COLO668 (cell line): ENCODE results near the gene ERN2.

ENCODE experiments used
- DNase-seq: peaks from one replicate; lab custom pipeline; 2025; ENCODE audit not compliant: unreplicated experiment; lab: John Stamatoyannopoulos, UW

ERN2 gene

DNA sequence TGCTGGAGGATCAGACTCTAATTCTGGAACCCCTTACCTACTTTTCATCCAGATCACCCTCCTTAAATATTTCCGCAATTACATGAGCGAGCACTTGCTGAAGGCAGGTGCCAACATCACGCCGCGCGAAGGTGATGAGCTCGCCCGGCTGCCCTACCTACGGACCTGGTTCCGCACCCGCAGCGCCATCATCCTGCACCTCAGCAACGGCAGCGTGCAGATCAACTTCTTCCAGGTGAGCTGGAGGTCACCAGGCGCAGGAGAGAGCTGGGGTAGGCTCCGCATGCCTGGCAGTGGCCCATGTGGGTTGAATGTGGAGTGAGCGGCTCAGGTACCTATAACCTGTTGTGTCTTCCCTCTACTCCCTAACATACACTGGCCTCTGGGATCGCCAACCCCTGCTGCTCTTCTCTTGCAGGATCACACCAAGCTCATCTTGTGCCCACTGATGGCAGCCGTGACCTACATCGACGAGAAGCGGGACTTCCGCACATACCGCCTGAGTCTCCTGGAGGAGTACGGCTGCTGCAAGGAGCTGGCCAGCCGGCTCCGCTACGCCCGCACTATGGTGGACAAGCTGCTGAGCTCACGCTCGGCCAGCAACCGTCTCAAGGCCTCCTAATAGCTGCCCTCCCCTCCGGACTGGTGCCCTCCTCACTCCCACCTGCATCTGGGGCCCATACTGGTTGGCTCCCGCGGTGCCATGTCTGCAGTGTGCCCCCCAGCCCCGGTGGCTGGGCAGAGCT is 23.4 kb downstream of the ERN2 start:
- no peak for DNase-seq

DNA sequence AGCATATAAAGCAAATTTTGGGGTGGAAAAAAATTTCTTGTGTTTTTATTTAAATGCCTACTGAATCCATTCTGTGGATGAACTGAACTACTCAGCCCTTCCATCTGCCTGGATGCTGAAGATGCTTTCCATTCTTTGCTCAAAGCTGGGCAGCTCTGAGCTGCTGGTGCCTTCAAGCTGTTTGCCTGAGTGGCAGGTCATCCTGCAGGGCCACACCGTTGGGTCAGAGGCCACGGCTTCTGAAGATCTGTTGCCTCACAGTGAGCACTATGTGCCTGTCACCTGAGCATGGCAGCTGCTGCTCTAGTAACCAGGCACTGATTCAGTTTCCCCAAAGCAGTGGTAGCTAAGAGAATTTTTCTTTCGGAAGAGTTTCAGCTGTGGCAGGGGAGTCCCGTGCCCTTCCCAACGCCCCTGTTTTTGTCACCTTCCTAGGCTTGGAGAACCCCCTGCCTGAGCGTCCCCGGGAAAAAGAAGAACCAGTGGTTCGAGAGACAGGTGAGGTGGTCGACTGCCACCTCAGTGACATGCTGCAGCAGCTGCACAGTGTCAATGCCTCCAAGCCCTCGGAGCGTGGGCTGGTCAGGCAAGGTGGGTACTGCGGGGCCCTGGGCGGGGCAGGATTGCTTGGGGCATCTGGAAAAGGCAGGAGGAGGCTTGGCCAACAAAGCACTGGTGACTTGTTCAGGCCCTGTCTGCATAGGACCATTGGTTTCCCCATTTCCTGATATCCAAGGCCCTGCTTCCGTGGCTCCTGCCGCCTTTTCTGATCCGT is 25.8 kb downstream of the ERN2 start:
- DNase-seq, result no peak

DNA sequence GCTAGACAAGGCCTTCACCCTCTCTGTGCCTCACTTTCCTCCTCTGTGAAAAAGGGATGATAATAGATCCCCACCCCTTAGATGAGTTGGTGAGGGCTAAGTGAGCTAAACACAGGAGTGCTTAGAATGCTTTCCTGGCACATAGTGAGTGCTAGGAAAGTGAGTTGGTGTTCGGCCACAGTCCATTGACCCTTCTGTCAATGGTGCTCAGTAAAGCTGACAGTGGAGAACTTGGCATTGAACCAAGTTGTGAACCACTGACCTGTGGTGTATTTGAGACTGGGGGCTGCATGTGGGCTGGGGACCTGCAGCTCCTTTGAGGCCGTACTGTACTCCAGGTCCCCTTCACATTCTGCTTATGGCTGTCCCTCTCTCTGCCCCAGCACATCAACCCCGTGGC is 29.5 kb downstream of the ERN2 start:
- no peak for DNase-seq

GRCh38 chr16:23682181-23682580 is 30.8 kb downstream of the ERN2 start:
- no peak for DNase-seq

DNA sequence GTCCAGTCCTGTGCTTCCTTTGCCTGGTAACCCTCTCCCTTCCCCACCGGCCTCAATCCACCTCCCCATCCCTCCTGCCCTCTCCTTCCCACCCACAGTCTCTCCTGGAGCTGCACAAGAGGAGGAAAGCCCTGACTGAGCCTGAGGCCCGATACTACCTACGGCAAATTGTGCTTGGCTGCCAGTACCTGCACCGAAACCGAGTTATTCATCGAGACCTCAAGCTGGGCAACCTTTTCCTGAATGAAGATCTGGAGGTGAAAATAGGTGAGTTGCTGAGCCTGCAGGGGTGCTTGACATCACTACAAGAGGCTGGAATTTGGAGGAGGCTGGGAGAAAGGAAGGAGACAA is 33.1 kb downstream of the ERN2 start:
- DNase-seq, result no peak

DNA sequence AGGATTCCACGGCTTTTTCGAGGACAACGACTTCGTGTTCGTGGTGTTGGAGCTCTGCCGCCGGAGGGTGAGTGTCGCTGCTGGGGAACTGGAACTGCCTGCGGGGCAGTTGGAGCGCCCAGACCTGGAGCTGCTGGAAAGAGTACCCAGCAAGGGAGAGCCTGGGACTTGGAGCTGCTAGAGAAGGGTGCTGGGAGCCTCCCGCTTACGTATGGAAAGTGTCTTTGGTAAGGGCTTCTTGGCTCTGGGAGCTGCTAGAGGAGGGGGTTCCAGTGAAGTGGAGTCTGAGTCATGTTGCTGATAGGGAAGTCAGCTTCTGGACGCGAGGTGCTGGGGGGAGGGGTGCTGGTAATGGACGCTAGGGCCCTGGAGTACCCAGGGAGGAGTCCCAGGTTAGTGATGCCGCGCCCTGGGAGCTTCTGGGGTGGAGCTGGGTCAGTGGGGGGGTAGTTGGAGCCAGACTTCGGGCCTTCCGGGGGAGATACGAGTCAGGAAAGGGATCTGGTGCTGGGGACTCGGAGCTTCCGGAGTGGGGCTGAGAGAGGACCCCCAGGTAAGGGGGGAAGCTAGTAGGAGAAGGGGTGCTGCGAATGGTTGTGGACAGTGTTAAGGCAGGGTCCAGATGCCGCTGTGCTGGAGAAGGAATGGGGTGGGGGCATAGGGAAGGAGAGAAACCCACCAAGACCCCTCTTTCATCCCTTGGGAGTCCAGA is 33.6 kb downstream of the ERN2 start:
- peak; percentile 54 for DNase-seq

DNA sequence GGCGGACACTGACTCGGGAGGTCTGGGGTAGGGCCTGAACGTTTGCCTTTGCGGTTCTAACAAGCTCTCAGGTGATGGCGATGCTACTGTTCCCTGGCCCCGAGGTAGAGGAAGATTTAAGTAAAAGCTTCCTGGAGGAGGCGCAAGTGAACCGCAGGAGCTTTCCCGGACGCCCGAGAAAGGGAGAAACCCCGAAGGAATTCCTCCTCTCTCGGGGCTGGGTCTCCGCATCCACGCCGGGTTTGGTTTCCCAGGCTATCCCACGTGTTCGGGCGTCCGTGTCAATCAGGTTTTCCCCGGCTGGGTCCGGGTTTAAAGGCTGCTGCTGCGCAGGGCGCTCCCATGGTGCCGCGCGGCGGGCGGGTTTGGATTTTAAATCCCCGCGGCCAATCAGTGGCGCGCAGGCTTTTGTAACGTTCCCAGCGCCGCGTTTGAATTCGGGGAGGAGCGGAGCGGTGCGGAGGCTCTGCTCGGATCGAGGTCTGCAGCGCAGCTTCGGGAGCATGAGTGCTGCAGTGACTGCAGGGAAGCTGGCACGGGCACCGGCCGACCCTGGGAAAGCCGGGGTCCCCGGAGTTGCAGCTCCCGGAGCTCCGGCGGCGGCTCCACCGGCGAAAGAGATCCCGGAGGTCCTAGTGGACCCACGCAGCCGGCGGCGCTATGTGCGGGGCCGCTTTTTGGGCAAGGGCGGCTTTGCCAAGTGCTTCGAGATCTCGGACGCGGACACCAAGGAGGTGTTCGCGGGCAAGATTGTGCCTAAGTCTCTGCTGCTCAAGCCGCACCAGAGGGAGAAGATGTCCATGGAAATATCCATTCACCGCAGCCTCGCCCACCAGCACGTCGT is 34.4 kb downstream of the ERN2 start, which contains the start of gene PLK1:
Gene PLK1 (plus strand): TSS at position 460 of the 844 bp plus-strand sequence. CDS start 44 bp downstream, at position 504.
- peak; percentile 93 for DNase-seq

GRCh38 chr16:23676924-23677480 is 36.0 kb downstream of the ERN2 start:
- DNase-seq, result no peak

DNA sequence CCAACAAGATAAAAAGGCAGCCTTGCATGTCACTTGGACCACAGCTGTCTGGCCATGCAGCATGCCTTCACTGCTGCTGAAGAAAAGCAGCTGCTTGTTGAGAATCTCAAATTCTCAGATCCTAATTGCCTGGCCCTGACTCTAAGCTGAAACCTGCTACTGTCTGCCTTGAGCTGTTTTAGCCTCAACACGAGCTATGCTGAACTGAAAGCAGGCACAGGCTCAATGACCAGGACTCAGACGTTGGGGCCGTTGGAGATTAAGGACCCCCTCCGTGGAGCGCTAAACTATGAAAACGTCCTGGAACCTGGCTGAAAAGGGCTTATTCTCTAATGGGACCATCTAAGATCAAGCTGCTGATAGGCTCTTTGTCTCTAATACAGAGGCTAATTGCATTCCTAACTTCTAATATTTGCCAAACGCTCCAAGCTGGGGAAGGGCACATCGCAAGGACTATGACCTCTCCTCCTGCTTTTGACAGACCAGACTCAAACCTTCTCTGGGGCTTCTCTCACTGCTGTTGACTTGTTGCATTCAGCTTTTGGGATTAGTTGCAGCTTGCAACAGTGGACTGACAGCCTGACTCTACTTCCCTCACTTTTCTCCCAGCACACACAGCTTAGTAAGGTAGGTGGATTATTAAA is 38.9 kb downstream of the ERN2 start:
- DNase-seq, result no peak

DNA sequence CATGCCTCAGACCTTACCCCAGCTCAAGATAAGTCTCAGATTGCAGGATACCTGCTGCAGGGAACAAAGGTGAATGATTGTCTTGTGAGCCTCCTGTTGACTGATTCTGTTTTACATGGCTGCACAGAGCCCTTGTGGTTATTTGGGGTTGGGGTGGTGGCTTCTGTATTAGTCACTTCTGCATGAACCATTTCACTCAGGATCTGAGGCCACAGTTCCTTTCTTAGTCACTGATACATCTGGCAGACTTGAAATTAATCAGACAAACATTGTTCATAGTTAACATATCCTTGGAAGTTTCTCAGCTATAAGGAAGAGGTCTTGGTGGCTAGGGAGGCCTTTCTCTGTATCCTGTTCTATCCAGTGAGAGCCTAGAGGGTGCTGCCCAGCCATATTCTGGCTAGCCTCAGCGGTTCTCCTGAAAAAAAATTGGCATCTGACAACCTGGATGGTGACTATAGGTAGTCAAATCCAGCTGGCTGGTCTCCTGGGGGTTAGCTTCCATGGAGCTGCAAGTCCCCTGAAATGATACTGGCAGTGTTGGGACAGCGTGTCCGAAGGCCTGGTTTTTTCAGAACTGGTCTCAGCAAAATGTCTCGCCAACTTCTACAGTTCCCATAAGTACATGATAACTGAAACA is 42.8 kb downstream of the ERN2 start:
- DNase-seq, result no peak

GRCh38 chr16:23668873-23669272 is 44.1 kb downstream of the ERN2 start:
- DNase-seq, result no peak

- no peak for DNase-seq
These were observed 44.8 kb downstream of the ERN2 start for GRCh38 chr16:23668225-23668624.

- no peak for DNase-seq
These were observed 45.7 kb downstream of the ERN2 start for GRCh38 chr16:23667355-23667659.

- DNase-seq, result no peak
These were observed 46.3 kb downstream of the ERN2 start for GRCh38 chr16:23666571-23667354.

GRCh38 chr16:23663918-23664317 is 49.1 kb downstream of the ERN2 start:
- DNase-seq, result no peak

- no peak for DNase-seq
These were observed 61.0 kb downstream of the ERN2 start for GRCh38 chr16:23651943-23652468.

GRCh38 chr16:23650674-23651416 is 62.2 kb downstream of the ERN2 start:
- DNase-seq, result no peak

- no peak for DNase-seq
These were observed 70.7 kb downstream of the ERN2 start for GRCh38 chr16:23642246-23642774.
